Skeletal muscle cell (primary cell): Measurements from ENCODE around the gene IMPA2.

Experiments
- DNase-seq: peaks from one replicate; pipeline ENCODE4 v3.0.0-alpha.2; 2010; ENCODE audit warnings: low read depth
- H3K4me3 ChIP-seq: 2 replicates; pipeline ENCODE4 v1.5.1; 2011; ENCODE audit warnings: low read depth, mild to moderate bottlenecking, control low read depth, low read length, moderate library complexity

Gene IMPA2

DNA sequence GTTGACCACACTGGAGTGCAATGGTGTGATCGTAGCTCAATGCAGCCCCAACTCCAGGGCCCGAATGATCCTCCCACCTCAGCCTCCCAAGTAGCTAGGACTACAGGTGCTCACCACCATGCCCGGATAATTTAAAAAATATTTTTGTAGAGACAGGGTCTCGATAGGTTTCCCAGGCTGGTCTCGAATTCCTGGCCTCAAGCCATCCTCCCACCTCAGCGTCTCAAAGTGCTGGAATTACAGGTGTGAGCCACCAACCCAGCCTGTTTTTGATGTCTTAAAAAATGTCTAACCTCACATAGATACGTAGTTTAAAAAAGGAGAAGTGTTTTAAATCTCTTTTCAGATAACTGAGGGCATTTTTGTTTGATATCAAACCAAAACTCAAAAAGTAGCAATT is 37.6 kb downstream of the IMPA2 start:
- DNase-seq, result no peak
- H3K4me3 ChIP-seq, result no peak overlapping the region

- no peak overlapping the region for H3K4me3 ChIP-seq
- DNase-seq, result no peak
These were observed 39.8 kb downstream of the IMPA2 start for GRCh38 chr18:12021077-12021476.

GRCh38 chr18:12021596-12021995 is 40.3 kb downstream of the IMPA2 start:
- H3K4me3 ChIP-seq, result no peak overlapping the region

GRCh38 chr18:12023375-12023774 is 42.1 kb downstream of the IMPA2 start:
- H3K4me3 ChIP-seq, result no peak overlapping the region
- DNase-seq, result no peak

More at GRCh38 chr18:12021596-12021995, 40.3 kb downstream of the IMPA2 start:
- DNase-seq, result no peak

DNA sequence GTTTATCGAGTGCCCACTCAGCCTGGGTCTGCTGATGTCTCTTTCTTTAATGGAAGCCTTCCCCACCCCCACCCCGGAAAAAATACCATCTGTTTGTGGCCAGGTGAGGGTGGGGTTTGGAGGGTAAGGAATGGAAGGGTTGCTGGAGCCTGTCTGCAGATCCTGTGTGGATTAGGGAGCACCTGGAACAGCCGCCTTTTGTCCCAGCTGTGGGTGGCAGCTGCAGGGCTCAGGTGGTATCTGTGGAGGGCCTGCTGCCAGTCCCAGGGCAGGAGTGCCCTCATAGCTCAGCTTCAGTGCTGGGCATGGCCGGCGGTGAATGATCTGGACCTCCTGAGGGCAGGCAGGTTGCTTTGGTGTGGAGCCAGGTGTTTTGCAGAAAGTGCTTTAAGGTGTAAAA is 45.3 kb downstream of the IMPA2 start:
- DNase-seq, result no peak
- H3K4me3 ChIP-seq, result no peak overlapping the region

DNA sequence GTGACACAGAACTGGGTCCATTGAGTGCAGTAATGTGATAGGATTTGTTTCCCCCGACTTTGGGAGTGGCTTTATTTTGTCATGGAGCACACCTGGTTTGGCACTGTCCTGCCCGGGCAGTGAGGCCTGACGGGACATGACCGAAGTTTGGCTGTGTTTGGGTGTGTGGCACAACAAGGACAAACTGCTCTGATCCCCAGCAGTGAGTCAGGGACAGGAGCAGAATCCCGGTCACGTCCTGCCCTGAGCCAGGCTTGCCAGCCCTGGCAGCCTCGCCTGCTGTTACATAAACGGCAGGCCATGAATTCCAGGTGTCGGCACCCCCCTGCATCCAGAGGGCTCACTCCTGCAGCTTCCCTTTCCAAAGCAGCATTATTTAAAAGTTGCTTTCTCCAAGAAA is 45.7 kb downstream of the IMPA2 start:
- H3K4me3 ChIP-seq, result no peak overlapping the region
- no peak for DNase-seq

GRCh38 chr18:12027480-12027879 is 46.2 kb downstream of the IMPA2 start:
- H3K4me3 ChIP-seq, result no peak overlapping the region
- no peak for DNase-seq

DNA sequence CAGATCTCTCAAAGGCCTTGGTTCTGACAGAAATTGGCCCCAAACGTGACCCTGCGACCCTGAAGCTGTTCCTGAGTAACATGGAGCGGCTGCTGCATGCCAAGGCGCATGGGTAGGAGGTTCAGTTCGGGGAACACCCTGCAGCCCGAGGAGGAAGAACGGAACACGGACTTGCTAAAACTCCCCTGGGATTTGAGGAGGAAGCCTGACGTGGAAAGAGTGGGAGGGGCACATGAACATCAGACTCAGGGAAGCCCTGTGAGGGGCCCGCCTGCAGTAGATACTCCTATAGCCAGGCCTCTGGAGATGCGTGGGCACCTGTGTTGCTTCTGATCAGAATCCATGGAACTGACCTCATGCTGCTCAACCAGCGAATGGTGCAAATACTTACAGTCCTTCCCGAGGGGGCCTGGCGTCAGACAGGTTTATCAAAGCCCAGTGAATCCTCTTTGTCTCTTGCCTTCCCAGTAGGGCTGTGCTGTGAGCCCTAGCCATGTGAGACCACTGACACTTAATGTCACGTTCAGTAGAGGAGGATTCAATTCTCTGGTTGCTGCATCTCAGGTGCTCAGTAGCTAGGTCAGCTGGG is 46.8 kb downstream of the IMPA2 start:
- DNase-seq, result no peak
- no peak overlapping the region for H3K4me3 ChIP-seq

DNA sequence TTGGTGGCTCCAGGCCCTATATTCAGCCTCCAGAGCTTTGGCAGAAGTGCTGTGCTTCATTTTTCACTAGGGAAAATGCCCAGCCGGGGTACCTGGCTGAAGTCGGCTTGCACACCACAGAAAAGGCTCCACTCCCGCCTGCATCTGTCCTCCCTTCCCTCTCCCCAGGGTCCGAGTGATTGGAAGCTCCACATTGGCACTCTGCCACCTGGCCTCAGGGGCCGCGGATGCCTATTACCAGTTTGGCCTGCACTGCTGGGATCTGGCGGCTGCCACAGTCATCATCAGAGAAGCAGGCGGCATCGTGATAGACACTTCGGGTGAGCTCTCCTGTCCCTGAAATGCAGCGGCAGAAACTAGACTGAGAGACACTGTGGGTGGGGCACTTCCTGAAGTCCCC is 47.4 kb downstream of the IMPA2 start:
- DNase-seq, result no peak
- no peak overlapping the region for H3K4me3 ChIP-seq

DNA sequence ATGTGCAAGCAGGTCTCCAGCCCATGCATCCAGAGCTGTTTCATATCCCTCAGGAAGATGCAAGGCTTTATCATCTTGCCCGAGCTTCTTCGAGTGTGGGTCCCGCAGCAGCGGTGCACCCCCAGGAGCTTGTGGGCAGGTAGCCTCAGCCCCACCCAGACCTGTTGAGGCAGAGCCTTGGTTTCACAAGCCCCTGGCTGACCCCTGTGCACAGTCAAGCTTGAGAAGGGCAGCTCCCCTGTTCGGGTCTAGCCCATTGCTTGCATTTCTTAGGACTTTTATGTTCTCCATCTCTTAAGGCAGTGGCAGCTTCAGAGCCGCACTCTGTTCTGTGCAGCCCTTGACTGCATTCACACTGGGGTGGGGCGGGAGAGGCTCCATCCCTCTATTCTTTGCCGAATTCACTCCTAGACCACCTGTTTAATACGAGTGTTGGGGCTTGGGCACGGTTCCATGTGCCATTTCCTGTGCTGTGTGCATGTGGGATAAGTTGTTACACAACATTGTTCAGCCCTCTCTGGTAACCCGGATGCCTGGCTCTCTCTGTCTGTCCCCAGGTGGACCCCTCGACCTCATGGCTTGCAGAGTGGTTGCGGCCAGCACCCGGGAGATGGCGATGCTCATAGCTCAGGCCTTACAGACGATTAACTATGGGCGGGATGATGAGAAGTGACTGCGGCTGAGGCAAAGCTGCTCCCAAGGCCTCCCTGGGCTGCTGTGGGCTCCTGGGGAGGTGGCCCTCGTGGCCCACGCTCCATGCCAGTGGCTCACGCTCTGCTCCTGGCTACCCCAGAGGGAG is 48.7 kb downstream of the IMPA2 start:
- H3K4me3 ChIP-seq, result no peak overlapping the region
- DNase-seq, result no peak

DNA sequence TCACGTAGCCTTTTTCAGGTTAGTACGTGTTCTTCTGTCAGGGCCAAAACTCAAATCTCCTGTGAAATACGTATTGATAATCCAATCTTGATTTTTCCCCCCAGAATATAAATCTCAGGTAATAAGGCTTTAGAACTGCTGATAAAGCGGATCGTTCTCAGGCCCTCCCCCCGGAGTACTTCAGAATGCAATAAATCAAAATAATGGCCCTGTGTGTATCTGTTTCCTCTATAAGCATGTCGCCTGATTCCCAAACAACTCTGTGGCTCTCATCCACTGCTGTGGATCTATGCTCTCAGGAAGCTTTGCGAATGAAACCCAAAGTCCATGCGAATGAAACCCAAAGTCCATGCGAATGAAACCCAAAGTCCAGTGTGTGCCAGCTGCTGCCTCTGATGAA is 49.4 kb downstream of the IMPA2 start:
- no peak for DNase-seq
- H3K4me3 ChIP-seq, result no peak overlapping the region

DNA sequence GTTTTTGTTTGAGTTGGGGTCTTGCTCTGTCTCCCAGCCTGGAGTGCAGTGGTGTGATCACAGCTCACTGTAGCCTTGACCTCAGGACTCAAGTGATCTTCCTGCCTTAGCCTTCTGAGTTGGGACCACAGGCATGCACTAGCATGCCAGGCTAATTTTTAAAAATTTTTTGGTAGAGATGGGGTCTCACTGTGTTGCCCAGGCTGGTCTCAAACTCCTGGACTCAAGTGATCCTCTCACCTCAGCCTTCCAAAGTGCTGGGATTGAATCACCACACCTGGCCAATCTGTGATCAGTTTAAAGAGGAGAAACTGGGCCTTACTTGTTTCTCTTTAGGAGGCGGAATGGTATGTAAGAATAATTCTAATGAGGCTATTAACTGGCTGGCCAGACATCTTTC is 49.9 kb downstream of the IMPA2 start:
- no peak overlapping the region for H3K4me3 ChIP-seq
- no peak for DNase-seq

GRCh38 chr18:12031846-12032245 is 50.5 kb downstream of the IMPA2 start:
- DNase-seq, result peak; percentile 47
- H3K4me3 ChIP-seq, result no peak overlapping the region

DNA sequence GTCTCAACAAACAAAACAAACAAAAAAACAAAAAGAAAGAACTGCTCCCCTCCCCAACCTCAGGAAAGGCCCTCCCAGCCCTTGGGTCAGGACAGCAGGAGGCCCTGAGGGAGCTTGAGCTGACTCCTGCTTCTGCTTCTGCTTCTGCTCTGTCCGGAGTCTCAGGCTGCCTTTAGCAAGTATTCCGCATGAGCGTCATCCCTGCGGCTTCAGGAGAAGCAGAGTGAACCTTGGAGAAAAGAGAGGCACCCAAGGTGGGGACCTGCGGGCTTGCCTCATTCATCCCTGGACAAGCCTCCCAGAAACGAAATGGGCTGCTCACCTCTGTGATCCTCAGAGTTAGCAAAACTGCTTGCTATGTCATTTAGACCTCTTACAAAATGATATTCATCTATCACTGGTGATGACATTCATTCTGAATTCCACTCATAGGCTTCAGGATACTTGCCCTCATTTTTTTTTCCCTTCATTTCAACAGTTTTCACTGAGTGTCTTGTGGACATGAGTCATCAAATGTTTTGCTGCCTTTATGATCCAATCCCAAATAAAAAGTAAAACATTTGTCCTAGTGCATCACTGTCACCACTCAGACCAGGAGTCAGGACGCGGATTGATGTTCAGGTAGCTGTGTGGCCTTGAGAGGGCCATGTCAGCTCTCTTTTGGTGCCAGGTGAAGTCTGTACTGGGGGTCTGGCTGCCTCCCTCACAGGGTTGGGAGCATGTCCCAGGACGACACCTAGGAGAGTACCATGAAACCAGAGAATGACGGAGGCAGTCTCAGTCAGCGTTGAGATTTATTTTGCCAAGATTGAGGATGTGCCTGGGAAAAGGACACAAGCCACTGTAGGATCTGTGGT is 51.7 kb downstream of the IMPA2 start:
- H3K4me3 ChIP-seq, result no peak overlapping the region
- DNase-seq, result peak; percentile 59

- H3K4me3 ChIP-seq, result no peak overlapping the region
- no peak for DNase-seq
These were observed 52.3 kb downstream of the IMPA2 start for GRCh38 chr18:12033643-12034025.

- no peak for DNase-seq
- H3K4me3 ChIP-seq, result no peak overlapping the region
These were observed 53.2 kb downstream of the IMPA2 start for GRCh38 chr18:12034241-12035100.

DNA sequence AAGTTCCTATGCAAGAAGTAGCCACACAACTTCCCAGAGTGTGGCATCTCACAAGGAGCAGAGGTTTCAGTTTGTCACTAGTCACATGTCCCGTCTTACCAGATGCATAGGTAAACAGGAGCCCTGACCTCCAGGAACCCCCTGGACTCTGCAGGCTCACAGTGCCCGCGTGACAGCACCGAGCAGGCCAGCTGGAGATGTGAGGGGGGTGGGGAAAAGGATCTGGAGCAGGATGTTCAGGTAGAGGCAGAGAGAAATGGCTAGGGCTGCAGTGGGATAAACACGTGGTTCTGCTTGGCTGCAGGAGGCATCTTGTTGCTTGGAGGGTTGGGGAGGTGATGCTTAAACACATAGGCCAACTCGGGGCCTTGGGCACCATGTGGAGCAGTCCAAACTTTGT is 54.2 kb downstream of the IMPA2 start:
- no peak for DNase-seq
- no peak overlapping the region for H3K4me3 ChIP-seq

DNA sequence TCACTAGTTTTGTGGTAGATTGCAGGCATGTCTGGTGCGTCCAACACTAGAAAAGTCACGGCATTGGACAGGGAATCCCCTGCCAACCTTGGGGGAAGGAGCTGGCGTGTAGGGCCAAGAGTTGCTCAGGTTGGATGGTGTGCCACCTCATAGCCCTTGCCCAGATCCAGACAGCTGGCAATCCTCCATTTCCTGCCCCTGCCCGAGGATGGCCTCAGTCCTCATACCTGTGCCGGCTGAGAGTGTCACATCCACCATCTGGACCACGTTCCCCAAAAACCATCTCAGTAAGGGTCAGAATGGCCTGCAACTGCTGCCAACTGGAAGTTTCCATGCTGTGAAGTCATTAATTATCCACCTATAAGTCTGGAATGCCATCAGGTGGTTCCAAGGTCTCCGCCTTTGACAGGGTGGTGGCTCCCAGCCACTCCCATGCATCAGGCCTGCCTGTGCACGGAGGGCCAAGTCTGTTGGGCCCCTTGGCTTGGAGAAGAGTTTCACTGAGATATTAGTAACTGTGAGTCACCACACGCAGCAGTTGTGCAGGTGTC is 55.0 kb downstream of the IMPA2 start:
- no peak overlapping the region for H3K4me3 ChIP-seq
- no peak for DNase-seq

GRCh38 chr18:12038082-12038638 is 56.9 kb downstream of the IMPA2 start:
- no peak for DNase-seq
- peak overlapping the region; percentile 57 for H3K4me3 ChIP-seq
